CD4-positive, alpha-beta T cell treated with Interferon alpha-2 for 1 hour (primary cell): ENCODE data around the gene P2RY8.
"Not testable (repeated sequence)": the region's sequence is repeated elsewhere in the genome, so short reads cannot be mapped to it uniquely, and the experiment has no call there.

Experiments used
- DNase-seq, 2 donors: peaks; one replicate each; pipeline ENCODE4 v3.0.0-alpha.2; 2020 to 2022

The P2RY8 gene

DNA sequence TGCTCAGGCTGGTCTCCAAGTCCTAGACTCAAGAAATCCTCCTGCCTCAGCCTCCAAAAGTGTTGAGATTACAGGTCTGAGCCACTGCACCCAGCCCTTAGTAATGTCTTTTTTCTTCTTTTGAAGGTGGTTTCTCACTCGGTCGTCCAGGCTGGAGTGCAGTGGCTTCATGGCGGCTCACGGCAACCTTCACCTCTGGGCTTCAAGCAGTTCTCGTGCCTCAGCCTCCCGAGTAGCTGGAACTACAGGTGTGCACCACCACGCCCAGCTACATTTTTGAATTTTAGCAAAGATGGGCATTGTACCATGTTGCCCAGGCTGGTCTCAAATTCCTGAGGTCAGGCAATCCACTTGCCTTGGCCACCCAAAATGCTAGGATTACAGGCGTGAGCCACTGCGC, 52.0 kb downstream of the P2RY8 start:
- DNase-seq, result no peak

DNA sequence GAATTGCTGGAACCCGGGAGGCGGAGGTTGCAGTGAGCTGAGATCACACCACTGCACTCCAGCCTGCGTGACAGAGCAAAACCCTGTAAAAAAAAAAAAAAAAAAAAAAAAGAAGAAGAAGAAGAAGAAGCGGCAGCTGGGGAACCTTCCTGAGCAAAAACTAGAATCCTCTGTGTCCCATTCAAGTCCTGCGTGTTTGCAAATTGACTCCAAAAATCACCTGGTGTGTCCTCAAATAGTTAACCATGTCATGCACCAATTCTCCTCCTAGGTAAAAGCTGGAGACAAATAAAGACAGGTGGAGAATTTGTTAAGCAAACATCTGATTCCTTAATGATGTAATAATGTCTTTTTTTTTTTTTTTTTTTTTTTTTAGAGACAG, 52.4 kb downstream of the P2RY8 start:
- DNase-seq, result no peak

DNA sequence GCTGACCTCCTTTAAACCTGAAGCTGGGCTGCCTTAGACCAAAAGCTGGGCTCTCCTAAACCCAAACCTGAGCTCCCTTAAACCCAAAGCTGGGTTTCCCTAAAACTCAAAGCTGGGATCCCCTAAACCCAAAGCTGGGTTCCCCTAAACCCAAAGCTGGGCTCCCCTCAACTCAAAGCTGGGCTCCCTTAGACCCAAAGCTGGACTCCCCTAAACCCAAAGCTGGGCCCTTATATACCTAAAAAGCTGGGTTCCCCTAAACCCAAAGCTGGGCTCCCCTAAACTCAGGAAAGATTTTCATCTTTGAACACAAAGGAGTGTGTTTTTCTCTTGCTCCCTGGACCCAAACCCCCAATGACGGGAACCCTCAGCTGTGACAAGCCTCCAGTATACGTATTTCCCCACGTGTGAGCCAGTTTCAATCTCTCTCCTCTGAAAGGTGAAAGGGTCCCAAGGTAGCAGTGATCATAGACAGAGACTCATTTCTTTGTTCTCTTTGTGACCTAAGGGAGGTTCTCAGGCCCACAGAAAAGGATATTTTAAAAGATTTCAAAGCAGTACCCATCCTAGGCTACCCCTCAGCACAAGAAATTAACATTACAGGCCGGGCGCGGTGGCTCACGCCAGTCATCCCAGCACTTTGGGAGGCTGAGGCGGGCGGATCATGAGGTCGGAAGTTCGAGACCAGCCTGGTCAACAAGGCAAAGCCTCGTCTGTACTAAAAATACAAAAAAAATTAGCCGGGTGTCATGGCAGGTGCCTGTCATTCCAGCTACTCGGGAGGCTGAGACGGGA, 52.9 kb downstream of the P2RY8 start:
- DNase-seq, result no peak

DNA sequence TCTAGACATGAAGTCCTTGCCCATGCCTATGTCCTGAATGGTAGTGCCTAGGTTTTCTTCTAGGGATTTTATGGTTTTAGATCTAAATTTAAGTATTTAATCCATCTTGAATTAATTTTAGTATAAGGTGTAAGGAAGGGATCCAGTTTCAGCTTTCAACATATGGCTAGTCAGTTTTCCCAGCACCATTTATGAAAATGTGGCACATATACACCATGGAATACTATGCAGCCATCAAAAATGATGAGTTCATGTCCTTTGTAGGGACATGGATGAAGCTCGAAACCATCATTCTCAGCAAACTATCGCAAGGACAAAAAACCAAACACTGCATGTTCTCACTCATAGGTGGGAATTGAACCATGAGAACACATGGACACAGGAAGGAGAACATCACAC, 54.5 kb downstream of the P2RY8 start:
- DNase-seq, result not testable (repeated sequence)

DNA sequence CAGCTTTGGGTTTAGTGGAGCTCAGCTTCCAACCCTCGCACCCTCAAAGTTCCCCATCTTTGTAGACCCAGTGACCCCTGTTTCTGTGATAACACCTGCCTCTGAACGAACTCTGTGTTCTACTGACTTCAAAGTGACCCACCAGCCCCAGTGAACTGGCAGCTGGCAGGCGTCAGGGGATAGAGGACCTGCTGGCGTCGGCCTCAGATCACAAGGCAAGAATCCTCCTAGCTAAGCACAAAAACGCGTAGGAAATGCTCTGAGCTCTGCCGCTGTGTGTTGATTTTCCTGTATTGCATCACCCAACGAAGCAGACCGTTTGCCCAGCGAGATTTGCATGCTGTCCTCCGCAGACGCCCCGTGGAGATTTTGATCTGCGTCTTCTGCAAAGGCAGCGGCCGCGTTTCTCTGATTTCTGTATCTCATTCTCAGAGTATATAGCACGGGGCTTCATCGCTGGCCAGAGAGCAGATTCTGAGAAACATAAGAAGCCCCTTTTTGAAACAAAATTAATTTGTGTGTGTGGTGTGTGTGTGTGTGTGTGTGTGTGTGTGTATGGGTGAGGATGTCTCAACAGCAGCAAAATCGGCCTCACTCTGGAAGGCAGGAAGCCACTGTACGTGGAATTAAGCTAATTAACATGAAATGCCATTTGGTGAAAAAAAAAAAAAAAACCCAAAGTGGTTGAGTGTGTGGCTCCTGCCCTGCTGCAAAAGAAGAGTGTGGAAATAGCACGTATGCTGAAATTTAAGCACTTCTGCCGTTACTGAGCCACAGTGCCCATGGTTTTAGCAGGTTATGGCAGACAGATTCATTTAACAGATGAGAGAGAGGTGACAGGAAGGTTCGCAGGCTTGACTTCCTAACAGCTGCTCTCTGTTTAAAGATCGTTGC, 55.1 kb downstream of the P2RY8 start:
- peak; percentile 78 to 82 for DNase-seq

DNA sequence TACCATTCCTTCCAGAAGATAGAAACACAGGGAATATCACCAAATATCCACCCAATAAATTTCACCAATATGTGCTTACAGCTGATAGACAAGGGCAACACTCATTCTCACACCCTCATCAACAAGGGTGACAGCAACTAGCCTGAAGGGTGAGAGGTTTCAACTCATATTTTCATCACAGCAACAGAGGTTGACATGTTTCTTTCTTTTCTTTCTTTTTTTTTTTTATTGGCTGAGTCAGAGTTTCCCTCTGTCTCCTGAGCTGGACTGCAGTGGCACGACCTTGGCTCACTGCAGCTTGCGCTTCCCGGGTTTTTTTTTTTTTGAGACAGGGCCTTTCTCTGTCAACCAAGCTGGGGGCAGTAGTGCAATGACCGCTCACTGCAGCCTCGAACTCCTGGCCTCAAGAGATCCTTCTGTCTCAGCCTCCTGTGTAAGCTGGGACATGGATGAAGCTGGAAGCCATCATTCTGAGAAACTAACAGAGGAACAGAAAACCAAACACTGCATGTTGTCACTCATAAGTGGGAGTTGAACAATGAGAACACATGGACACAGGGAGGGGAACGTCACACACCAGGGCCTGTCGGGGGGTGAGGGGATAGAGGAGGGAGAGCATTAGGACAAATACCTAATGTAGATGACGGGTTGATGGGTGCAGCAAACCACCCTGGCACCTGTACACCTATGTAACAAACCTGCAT, 56.8 kb downstream of the P2RY8 start:
- no peak for DNase-seq

DNA sequence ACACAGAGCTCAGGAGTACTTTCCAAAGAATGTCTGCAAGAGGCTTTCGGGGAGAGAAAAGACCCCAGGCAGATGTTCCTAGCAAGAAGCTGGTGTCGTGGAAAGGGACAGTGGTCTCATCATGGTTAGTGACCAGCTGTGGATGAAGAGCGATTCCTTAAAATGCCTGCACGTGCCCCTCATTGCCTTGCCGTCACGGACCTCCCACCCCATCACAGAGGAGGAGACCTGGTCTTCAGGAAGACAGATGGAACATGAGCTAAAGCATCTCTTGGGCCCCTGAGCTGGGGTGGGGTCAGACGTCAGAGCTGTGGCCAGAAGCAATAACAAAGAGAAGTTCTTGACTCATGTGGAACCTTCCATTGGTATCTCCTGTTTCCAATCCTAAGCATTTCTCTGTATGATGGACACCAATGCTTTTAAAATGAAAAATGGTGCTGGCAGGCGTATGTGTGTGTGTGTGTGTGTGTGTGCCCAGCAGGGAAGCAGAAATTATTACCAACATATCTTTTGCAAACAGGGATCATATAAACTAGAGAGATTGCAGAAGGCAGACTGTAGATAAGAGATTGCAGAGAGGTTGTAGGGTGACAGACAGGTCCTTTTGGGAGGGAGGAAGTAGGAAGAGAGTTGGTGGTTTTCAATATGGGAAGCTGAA, 59.1 kb downstream of the P2RY8 start:
- DNase-seq, result no peak

DNA sequence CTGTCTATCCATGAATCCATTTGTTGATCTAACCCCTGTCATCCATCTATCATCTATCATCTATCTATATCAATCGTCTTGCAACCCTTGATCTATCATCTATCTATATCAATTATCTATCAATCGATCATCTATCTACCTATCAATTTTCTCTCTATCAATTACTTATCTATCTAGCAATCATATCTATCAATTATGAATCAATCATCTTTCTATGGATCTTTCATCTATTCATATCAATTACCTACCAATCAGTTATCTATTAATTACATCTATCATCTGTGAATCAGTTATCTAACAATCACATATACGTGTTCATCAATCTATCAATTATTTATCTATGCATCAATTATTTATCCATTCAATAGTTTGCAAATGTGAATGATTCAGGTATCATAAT, 59.8 kb downstream of the P2RY8 start:
- DNase-seq, result no peak

DNA sequence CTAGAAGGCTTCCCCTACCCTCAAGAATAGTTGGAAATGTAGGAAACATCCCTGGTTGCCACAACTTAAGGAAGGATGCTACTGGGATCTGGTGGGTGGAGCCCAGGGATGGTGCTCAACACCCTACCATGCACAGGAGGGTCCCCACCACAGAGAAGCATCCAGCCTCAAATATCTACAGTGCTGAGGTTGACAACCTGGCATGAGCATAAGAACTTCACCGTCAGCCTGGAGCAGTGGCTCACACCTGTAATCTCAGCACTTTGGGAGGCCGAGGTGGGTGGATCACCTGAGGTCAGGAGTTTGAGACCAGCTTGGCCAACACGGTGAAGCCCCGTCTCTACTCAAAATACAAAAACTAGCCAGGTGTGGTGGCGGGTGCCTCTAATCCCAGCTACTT, 60.3 kb downstream of the P2RY8 start:
- DNase-seq, result no peak

DNA sequence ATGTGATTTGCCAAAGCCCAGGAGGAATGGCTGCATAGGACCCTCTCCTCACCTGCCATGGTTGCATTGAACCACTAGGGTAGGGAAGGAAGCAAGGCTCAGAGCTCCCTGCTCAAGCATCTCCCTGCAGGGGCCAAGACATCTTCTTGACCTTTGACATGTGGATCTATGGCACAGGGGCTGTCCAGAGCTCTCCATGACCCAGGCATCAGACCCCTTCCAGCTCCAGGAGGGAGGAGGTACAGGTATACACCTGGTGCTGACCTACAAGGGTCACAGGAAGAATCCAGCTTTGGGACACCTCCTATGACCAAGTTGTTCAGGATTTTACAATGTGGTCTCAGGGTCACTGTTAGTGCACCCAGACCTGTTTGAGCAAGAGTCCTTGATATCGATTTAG, 61.1 kb downstream of the P2RY8 start:
- no peak for DNase-seq

DNA sequence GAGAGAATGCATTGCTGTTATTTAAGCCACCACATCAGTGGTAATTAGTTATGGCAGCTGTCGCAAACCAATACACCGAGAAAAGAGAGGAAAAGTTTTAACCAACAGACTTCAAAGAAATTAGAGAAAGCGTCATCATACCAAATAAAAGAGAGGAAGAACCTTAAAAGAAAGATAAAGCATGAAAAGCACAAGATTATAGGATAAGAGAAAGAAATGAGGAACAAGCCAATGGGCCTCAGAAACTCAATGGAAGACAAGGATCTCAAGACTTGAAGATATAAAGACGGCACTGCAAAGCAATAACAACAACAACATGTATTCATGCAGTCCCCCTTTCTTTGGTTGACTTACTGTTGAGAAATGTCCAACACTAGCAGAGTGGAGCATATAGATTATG, 61.5 kb downstream of the P2RY8 start:
- DNase-seq, result no peak

DNA sequence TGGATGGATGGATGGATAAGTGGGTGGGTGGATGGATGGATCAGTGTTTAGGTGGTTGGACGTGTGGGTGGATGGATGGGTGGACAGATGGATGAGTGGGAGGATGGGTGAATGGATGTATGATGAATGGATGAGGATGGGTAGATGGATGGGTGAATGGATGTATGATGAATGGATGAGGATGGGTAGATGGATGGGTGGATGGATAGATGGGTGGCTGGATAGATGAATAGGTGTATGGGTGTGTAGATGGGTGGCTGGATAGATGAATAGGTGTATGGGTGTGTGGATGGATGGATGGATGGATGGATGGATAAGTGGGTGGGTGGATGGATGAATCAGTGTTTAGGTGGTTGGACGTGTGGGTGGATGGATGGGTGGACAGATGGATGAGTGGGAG, 62.4 kb downstream of the P2RY8 start:
- not testable (repeated sequence) for DNase-seq

DNA sequence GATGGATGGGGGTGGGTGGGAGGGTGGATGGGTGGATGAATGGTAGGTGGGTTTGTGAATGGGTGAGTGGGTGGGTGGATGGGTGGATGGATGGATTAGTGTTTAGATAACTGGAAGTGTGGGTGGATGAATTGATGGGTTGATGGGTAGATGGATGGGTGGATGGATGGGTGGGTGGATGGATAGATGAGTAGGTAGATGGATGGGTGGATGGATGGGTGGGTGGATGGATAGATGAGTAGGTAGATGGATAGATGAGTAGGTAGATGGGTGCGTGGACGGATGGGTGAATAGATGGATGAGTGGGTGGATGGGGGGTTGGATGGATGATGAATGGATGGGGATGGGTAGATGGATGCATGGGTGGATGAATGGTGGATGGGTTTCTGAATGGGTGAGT, 64.0 kb downstream of the P2RY8 start:
- DNase-seq, result no peak

DNA sequence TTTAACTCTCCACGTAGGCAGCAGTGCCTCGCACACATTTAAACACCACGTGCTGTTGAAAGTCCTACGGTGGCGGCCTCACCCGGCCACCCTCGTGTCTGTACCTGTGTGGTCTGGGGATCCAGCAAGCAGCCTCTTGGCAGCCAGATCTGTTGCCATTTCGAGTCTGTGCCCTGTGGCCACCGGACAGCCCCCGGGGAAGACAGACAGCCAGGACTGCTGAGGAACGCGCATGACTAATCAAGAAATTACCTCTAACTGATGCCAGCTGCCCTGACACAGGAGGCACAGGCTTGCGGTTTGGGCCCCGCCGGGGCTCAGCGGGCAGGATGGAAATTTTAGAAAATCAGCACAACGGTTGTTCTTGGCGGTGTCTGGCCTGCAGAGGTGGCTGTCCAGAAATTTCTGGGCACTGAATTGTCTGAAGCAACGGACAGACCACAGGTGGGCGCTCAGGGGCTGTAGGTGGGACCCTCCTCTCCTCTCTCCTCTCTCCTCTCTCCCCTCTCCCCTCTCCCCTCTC, 68.7 kb downstream of the P2RY8 start:
- peak; percentile 71 to 81 for DNase-seq

DNA sequence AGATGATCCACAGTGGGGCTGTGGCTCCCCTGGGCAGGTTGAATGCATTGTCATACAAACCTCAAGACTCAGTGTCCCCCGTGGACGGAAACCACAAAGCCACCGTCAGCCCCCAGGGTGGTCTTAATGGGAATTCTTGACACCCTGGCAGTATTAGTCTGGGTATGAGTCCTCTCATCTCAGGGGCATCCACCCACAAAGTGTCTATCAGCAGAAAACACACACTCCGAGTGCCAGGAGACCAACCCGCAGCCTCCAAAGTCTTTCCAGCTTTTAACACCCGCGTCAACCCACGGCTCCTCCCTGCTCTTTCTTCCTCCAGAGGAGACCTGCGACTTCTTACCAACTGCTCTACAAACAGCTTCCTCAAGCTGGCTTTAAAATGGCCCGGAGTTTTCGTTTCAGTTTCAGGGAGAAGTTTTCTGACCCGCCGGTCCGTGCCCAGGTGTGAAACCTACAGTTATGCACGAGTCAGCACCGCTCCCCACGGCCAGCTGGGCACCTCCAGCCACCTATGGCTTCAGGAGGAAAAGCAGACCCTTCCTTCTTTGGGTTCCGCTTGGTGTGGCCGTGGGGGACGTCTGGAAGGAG, 69.9 kb downstream of the P2RY8 start:
- DNase-seq, result peak; percentile 58 to 68

DNA sequence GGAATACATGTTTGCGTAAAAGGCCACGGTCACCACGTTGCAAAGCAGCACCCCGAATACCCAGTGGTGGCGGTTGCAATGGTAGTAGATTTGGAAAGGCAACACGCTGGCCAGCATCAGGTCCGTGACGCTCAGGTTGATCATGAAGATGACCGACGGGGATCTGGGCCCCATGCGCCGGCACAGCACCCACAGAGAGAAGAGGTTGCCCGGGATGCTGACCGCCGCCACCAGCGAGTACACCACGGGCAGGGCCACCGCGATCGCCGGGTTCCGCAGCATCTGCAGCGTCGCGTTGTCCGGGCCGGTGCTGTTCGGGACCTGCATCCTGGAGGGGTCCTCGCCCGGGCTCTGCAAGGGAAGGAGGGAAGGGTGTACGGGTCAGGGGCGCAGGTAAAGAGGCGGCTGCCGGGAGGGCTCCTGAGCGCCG, 70.7 kb downstream of the P2RY8 start:
- DNase-seq, result peak in 1 of 2 donors; percentile 0

DNA sequence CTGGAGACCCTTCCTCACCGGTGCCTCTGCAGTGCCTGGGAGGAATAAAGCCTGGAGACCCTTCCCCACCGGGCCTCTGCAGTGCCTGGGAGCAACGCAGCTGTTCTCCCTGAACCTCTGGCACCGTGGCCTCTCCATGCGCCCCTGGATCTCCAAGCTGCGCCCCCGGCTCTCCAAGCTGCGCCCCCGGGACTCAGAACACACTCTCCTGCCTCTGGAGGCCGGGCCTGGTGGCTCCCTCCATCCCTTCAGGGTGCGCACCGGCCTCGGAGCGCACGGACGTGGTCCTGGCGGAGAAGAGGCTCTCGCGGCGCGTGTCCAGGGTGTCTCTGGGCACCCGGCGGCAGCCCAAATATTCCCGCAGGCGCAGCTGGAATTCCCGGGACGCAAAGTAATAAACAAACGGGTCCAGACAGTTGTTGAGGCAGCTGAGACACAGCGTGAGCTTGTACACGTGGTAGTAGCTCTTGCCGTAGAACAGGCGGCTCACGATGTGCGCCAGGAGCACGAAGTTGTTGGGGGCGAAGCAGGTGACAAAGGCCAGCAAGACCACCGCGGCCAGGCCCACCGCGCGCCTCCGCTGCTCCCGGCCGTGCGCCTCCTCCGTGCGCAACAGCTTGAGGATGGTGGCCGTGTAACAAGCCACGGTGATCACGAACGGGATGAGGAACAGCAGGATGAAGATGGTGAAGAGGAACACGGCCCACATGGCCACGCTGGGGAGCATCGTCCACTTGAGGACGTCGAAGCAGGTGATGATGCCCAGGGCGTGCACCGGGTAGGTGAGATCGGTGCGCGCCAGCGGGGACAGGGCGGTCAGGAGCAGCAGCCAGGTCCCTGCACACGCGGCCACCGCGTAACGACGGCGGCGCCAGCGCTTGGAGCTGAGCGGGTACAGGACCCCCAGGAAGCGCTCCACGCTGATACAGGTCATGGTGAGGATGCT, 71.4 kb downstream of the P2RY8 start:
- peak in 1 of 2 donors; percentile 1 for DNase-seq

DNA sequence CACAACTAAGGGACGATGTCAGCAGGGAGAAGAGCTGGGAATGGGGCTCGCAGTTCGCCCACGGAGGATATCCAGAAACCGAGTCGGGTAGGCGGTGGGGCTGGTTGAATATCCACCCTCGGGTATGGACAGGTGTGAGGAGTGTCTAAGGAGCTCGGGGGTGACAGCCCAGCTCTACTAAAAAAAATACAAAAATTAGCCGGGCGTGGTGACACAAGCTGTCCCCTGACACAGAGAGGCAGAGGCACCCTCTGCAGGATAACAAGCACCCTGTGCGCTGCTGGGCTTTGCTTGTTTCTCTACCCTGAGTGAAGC, 72.1 kb downstream of the P2RY8 start:
- no peak for DNase-seq

DNA sequence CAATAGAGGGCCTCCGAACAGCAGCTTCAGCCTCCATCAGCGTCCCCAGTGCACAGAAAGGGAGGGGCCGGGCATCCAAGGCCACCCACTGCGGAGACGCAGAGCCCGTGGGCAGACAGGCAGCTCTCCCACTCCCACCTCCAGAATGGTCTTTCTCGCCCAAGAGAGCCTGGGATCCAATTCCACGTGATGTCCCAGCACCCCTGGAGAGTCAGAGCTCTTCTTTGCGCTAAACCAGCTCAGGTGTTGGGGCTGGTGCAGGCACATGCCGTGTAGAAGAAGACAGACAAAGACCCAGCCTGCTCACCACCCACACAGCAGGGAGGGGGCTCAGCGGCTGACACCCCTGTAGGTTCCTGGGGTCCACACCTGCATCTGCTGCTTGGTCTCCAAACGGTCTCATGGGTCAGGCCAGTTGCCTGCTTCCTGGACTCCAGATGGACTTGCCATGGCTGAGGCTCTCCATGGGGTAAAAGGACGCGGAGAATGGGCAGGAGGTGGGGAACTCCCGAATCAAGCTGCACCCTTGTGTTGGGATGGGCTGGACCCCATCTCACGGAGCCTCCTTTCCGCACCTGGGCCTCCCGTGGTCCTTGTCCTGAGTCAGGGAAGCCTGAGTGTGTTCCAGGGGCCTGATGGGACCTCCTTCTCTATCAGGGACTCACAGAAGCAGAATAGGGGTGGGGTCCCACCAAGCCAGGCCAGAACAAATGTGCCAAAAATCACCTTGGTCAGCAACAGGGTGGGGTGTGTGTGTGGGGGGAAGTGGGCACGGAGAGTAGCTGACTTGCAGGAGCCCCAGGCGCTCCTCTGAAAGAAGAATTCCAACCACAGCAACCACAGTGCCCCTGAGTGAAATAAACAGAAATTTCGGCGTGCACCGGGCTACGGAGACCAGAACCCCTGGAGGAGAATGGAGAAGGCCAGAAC, 72.7 kb downstream of the P2RY8 start:
- peak; percentile 13 to 49 for DNase-seq

DNA sequence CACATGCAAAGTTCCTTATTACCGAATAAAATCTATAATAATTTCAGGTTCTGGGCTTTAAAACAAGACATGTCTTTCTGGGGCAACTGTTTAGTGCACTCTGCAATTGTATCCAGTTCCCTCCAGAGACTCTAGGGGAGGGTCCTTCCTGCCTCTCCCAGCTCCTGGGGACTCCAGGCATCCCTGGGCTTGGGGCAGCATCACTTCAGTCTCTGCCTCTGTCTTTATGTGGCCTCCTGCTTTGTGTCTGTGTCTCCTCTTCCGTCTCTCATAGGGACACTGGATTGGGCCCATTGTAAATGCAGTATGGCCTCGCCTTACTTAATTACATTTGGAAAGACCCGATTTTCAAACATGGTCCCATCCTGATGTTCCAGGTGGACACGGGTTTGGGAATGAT, 73.4 kb downstream of the P2RY8 start:
- DNase-seq, result peak in 1 of 2 donors; percentile 0
